Testis (tissue), 3 donors: Measurements from ENCODE around the gene SLC6A19. TPM values are rescaled to one million over a fixed set of nuclear protein-coding genes. Genes with fewer than 3 reads are reported as not detected.

Experiments
- DNase-seq: peaks from one replicate; pipeline ENCODE4 v3.0.0-alpha.2; 2019
- H3K27ac ChIP-seq, 2 donors: fragments of 200-600 bp; sonication (generic); one replicate each; pipeline ENCODE4 v1.5.1; 2019
- H3K27me3 ChIP-seq: fragments of 200-600 bp; sonication (generic); one replicate; pipeline ENCODE4 v1.5.1; 2019
- H3K36me3 ChIP-seq: fragments of 200-600 bp; sonication (generic); one replicate; pipeline ENCODE4 v1.5.1; 2017; ENCODE audit warnings: low read depth; ENCODE audit errors: missing control alignments
- H3K4me1 ChIP-seq: fragments of 200-600 bp; sonication (generic); one replicate; pipeline ENCODE4 v1.5.1; 2019
- H3K4me3 ChIP-seq, 2 donors: fragments of 200-600 bp; sonication (generic); one replicate each; pipeline ENCODE4 v1.5.1; 2017 to 2019
- H3K9me3 ChIP-seq: fragments of 200-600 bp; sonication (generic); one replicate; pipeline ENCODE4 v1.5.1; 2017
- CTCF ChIP-seq, 3 experiments: fragments of 450-650 bp in 2 of 3; fragments of 200-600 bp in 1 of 3; sonication (generic) in 1 of 3; IDR thresholded peaks; one replicate each; pipeline ENCODE4 v1.5.1; 2016 to 2019; ENCODE audit warnings: antibody characterized with exemption in 3 of 3, mild to moderate bottlenecking in 2 of 3, moderate library complexity in 1 of 3
- POLR2A ChIP-seq: fragments of 450-650 bp; IDR thresholded peaks from one replicate; pipeline ENCODE4 v1.6.1; 2017; ENCODE audit warnings: antibody characterized with exemption, mild to moderate bottlenecking, moderate library complexity
- WGBS, 2 donors: methylation state at CpG; one replicate each; pipeline ENCODE4 v1.1.5; 2018; 5-methylcytosine and 5-hydroxymethylcytosine counted together
- intact Hi-C: fragments of 100-400 bp; cut with DNase I; formaldehyde crosslinking; loops from one replicate; pipeline ENCODE4 v1.15.1; 2023; ENCODE audit warnings: low total_unique reads
- polyA plus RNA-seq: library from polyadenylated mRNA; stranded (reverse); fragments of 350-450 nt; fragmentation: Illumina TruSeq; extraction: RNeasy Lipid Tissue Mini Kit (QIAGEN cat#74804); gene quantifications from one replicate; pipeline ENCODE4 v1.2.3, GENCODE V29; 2014; ENCODE audit warnings: low read depth, low replicate concordance; ENCODE audit not compliant: insufficient read depth
- total RNA-seq, 2 donors: library from RNA; depleted of rRNA; stranded (reverse); fragments of >200 nt; gene quantifications; one replicate each; pipeline ENCODE4 v1.2.3, GENCODE V29; 2016

Gene SLC6A19
- total and polyA plus RNA-seq, 3 donors from 2014 or later: 0.16 to 0.68 (median 0.28) TPM

GRCh38 chr5:1184163-1184470 is 17.3 kb upstream of the SLC6A19 start:
- Histone ChIP-seq H3K27ac (peak overlapping the region; percentile 19 to 59), H3K27me3 (no peaks in the 10 kb centered on the region), H3K36me3 (no peaks in the 10 kb centered on the region), H3K4me1 (peaks cover 47% of the 10 kb centered on the region), H3K4me3 (no peak overlapping the region), H3K9me3 (no peaks in the 10 kb centered on the region)
- WGBS, 2 donors: 83 to 85% methylated on average over 4 to 8 of the region's 8 CpGs
- DNase-seq: peak; percentile 11
- no peak for TF ChIP-seq POLR2A
- TF ChIP-seq CTCF (IDR thresholded peaks at IDR 0.05): no peak
- intact Hi-C loops: no loop called here

GRCh38 chr5:1184481-1184880 is 16.9 kb upstream of the SLC6A19 start:
- no peaks in the 10 kb centered on the region for H3K27me3 ChIP-seq
- DNase-seq: no peak
- TF ChIP-seq POLR2A: no peak
- no peak for TF ChIP-seq CTCF (IDR thresholded peaks at IDR 0.05)
- peak overlapping the region; percentile 50 to 59 for H3K27ac ChIP-seq
- H3K4me1 ChIP-seq: peaks cover 47% of the 10 kb centered on the region
- WGBS, 2 donors: 83% methylated on average over 7 of the region's 7 CpGs; no CpG with 5 or more reads in 1 of the 2 donors
- no peaks in the 10 kb centered on the region for H3K9me3 ChIP-seq
- no peaks in the 10 kb centered on the region for H3K36me3 ChIP-seq
- H3K4me3 ChIP-seq: no peak overlapping the region
- intact Hi-C loops: no loop called here

- no peaks in the 10 kb centered on the region for H3K36me3 ChIP-seq
- H3K9me3 ChIP-seq: no peaks in the 10 kb centered on the region
- intact Hi-C loops: no loop called here
- no peak overlapping the region for H3K4me3 ChIP-seq
- 78 to 88% methylated on average over 10 of the region's 10 CpGs for WGBS, 2 donors
- H3K27ac ChIP-seq: peak overlapping the region in 1 of 2 donors; percentile 59
- no peak for TF ChIP-seq POLR2A
- no peak for TF ChIP-seq CTCF (IDR thresholded peaks at IDR 0.05)
- DNase-seq: peak; percentile 9
- no peaks in the 10 kb centered on the region for H3K27me3 ChIP-seq
- H3K4me1 ChIP-seq: peaks cover 47% of the 10 kb centered on the region
Observed at GRCh38 chr5:1185038-1185627, 16.3 kb upstream of the SLC6A19 start.

- WGBS, 2 donors: 62 to 66% methylated on average over 7 to 12 of the region's 12 CpGs
- Histone ChIP-seq H3K4me3 (no peak overlapping the region), H3K4me1 (peaks cover 47% of the 10 kb centered on the region), H3K36me3 (no peaks in the 10 kb centered on the region), H3K27ac (peak overlapping the region in 1 of 2 donors; percentile 11), H3K27me3 (no peaks in the 10 kb centered on the region), H3K9me3 (no peaks in the 10 kb centered on the region)
- DNase-seq: peak; percentile 42
- intact Hi-C loops: no loop called here
- TF ChIP-seq CTCF (IDR thresholded peaks at IDR 0.05) (no peak), POLR2A (no peak)
Observed at GRCh38 chr5:1185629-1186350, 15.6 kb upstream of the SLC6A19 start.
